Astrocyte of the cerebellum (primary cell): Measurements from ENCODE around the gene DAB2IP.

ENCODE experiments used
- DNase-seq: peaks from one replicate; pipeline ENCODE4 v3.0.0-alpha.2; 2011; ENCODE audit warnings: low read depth
- H3K4me3 ChIP-seq: 2 replicates; pipeline ENCODE4 v1.5.1; 2011; ENCODE audit warnings: mild to moderate bottlenecking, low read depth, low read length, moderate library complexity
- CTCF ChIP-seq: IDR thresholded peaks from 2 replicates; pipeline ENCODE4 v1.5.1; 2012; ENCODE audit warnings: low read length, low read depth, moderate library complexity, mild to moderate bottlenecking; ENCODE audit errors: missing control alignments
- in situ Hi-C: cut with HindIII; loops from 2 replicates; pipeline ENCODE4 v1.10.0; 2017; ENCODE audit warnings: low sequenced_read_pairs

DAB2IP gene

DNA sequence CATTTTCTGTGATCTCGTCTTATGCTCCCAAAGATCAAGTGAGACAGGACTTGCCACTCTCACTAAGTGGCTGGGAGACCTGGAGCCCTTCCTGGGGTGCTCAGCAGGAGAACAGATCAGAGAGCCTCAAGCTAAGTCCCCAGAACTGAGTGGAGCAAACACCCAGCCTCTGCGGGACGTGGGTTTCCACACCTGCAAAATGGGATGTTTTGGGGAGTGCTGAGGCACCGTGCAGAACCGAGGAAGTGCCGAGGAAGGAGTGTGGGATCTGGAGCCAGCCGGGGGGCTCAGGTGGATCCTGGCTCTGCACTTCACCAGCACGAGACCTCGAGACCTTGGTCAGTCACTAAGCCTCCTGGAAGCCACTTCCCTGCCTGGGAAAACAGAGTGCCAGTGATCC is 166.0 kb downstream of the DAB2IP start:
- DNase-seq = no peak
- no peak for TF ChIP-seq CTCF
- no peak overlapping the region for H3K4me3 ChIP-seq
- in situ Hi-C loops = no loop called here

- DNase-seq = no peak
- in situ Hi-C loops = no loop called here
- TF ChIP-seq CTCF = no peak
- no peak overlapping the region for H3K4me3 ChIP-seq
Observed at GRCh38 chr9:121818016-121818661, 166.7 kb downstream of the DAB2IP start.

DNA sequence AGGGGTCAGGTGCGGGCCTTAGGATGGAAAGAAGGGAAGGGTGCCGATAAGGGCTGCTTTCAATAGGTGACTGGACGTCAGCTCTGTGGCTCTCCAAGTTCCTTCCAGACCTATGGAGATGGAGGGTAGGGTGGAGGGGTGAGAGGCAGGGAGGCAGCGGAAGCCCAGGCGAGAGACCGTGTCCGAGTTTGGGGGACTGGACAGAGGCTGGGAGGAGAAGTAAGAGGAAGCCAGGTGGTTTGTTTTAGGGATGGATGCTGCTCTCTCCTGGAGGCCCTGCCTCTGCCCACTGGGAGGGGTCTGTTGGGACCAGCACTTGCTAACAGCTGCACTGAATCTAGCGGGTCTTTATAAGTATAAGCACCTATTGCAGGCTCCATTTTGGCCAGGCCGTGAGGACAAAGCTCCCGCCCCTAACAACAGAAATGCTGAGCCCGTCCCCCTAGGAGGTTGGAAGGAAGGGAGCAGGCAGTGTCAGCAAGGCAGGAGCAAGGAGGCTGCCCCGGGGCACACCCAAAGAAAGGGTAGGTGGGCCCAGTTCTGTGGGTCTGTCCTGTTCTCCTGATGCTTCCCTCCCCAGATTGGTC is 167.5 kb downstream of the DAB2IP start:
- H3K4me3 ChIP-seq = no peak overlapping the region
- DNase-seq = no peak
- TF ChIP-seq CTCF = no peak
- in situ Hi-C loops = no loop called here

- in situ Hi-C loops = no loop called here
- H3K4me3 ChIP-seq = peak overlapping the region; percentile 1
- DNase-seq = no peak
- no peak for TF ChIP-seq CTCF
Observed at GRCh38 chr9:121819428-121820231, 168.2 kb downstream of the DAB2IP start.

GRCh38 chr9:121820286-121821005 is 169.0 kb downstream of the DAB2IP start:
- DNase-seq = no peak
- in situ Hi-C loops = no loop called here
- H3K4me3 ChIP-seq = no peak overlapping the region
- no peak for TF ChIP-seq CTCF

DNA sequence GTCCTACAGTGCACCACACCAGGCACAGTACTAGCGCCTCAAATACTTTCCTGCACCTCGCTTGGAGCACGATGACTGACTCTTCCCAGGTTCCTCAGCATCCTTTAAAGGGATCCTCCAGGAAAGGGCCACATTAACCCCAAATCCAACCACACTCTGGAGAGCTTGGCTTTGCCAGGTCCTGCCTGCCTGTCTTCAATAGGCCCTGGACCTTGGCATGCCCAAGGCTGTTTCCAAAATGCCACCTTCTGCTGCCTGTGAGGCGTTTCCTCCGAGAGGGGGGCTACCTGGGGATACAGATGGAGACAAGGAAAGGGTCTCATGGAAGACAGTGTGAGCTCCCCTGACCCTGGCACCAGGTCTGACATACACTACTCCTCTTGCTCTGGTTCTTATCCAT is 169.9 kb downstream of the DAB2IP start:
- TF ChIP-seq CTCF = no peak
- H3K4me3 ChIP-seq = no peak overlapping the region
- in situ Hi-C loops = no loop called here
- DNase-seq = no peak
